ENCODE measurements around the gene FUT4. TPM values are rescaled to one million over a fixed set of nuclear protein-coding genes. Genes with fewer than 3 reads are reported as not detected.

The FUT4 gene
- total RNA-seq, 1 experiment from 2014 or later: 24.5 TPM

DNA sequence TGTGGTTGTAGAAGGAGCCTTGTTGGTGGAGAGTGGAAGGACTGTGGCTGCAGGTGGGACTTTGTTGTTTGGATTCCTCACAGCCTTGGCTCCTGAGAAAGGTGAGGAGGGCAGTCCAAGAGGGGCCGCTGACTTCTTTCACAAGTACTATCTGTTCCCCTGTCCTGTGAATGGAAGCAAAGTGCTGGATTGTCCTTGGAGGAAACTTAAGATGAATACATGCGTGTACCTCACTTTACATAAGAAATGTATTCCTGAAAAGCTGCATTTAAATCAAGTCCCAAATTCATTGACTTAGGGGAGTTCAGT lies 2.4 kb downstream of the FUT4 start:
- BruUV-seq (replicated peaks): TSS peak; percentile 39
- no peaks in the 10 kb centered on the region for H3K27me3 Mint-ChIP-seq (ENCODE audit: insufficient read depth, unreplicated experiment)
- H3K27ac Mint-ChIP-seq (ENCODE audit: unreplicated experiment): peak overlapping the region; percentile 87
- ChIA-PET POLR2A (interaction anchor here (0.9 to 1.3 kb wide), 2 partner anchors 21 to 52 kb away, joined by 3 to 4 read pairs; partner anchors contain the start of genes ANKRD49 and MRE11), CTCF (interaction anchor here (1.1 to 1.3 kb wide), 4 partner anchors 25 to 77 kb away, joined by 3 to 6 read pairs (median 4); no protein-coding TSS in a partner anchor)
- Histone ChIP-seq H3K27me3 (replicated peaks; ENCODE audit: control insufficient read depth, insufficient read depth, low read length) (no peaks in the 10 kb centered on the region), H3K4me3 (ENCODE audit: low read depth, low read length) (peak overlapping the region; percentile 71), H3K9me3 (no peaks in the 10 kb centered on the region), H3K36me3 (ENCODE audit: control insufficient read depth, insufficient read depth, low read length) (no peaks in the 10 kb centered on the region), H3K4me1 (peaks cover 32% of the 10 kb centered on the region)
- peak overlapping the region; percentile 86 for H3K4me3 Mint-ChIP-seq (ENCODE audit: unreplicated experiment)
- no peak for DNase-seq
- no peaks in the 10 kb centered on the region for H3K9me3 Mint-ChIP-seq (ENCODE audit: unreplicated experiment)
- intact Hi-C loops (cut with micrococcal nuclease; ENCODE audit: unreplicated experiment): loop anchor here (1.0 to 5.0 kb wide), 3 partner anchors 15 to 221 kb away; partner anchors contain the start of gene AMOTL1
- H3K4me1 Mint-ChIP-seq (ENCODE audit: low read depth, unreplicated experiment): peaks cover 43% of the 10 kb centered on the region
- TF ChIP-seq, protein P1, sequence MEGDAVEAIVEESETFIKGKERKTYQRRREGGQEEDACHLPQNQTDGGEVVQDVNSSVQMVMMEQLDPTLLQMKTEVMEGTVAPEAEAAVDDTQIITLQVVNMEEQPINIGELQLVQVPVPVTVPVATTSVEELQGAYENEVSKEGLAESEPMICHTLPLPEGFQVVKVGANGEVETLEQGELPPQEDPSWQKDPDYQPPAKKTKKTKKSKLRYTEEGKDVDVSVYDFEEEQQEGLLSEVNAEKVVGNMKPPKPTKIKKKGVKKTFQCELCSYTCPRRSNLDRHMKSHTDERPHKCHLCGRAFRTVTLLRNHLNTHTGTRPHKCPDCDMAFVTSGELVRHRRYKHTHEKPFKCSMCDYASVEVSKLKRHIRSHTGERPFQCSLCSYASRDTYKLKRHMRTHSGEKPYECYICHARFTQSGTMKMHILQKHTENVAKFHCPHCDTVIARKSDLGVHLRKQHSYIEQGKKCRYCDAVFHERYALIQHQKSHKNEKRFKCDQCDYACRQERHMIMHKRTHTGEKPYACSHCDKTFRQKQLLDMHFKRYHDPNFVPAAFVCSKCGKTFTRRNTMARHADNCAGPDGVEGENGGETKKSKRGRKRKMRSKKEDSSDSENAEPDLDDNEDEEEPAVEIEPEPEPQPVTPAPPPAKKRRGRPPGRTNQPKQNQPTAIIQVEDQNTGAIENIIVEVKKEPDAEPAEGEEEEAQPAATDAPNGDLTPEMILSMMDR (IDR thresholded peaks at IDR 0.05; ENCODE audit: insufficient read depth in 1 of 2, low read depth in 1 of 2, low read length in 1 of 2, severe bottlenecking in 1 of 2, unreplicated experiment in 1 of 2): no peak
- H3K36me3 Mint-ChIP-seq (ENCODE audit: insufficient read depth, unreplicated experiment): peaks cover 24% of the 10 kb centered on the region

DNA sequence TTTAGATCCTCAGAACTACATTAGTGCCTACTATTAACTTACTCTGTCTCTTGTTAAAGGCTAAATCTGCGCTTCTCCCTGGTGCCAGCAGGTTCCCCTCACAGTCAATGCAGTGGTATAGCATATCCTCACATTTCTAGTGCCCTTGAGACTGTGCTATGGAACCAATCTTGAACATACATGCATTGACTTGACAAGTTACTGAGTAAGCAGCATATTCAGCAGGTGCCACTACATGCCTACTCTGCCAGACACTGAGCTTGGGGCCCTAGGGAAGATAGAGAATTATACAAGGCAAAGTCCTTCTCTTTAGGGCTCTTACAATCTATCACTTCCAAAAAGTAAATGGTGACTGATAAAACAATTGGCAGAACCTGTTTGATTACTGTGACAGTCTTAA lies 3.2 kb downstream of the FUT4 start:
- Histone ChIP-seq H3K9me3 (no peaks in the 10 kb centered on the region), H3K4me1 (peaks cover 32% of the 10 kb centered on the region), H3K27me3 (replicated peaks; ENCODE audit: control insufficient read depth, insufficient read depth, low read length) (no peaks in the 10 kb centered on the region), H3K36me3 (ENCODE audit: control insufficient read depth, insufficient read depth, low read length) (no peaks in the 10 kb centered on the region), H3K4me3 (ENCODE audit: low read depth, low read length) (0 out of 2 replicates have a peak overlapping the region, but pooled peaks have one; percentile 6)
- H3K27me3 Mint-ChIP-seq (ENCODE audit: insufficient read depth, unreplicated experiment): no peaks in the 10 kb centered on the region
- BruUV-seq (replicated peaks): no TSS peak
- CTCF ChIA-PET: interaction anchor here (1.2 kb wide), 1 partner anchor 40 kb away, joined by 4 read pairs; no protein-coding TSS in a partner anchor
- POLR2A ChIA-PET: interaction anchor here (0.7 kb wide), 1 partner anchor 40 kb away, joined by 3 read pairs; no protein-coding TSS in a partner anchor
- intact Hi-C loops (cut with micrococcal nuclease; ENCODE audit: unreplicated experiment): loop anchor here (1.0 to 5.0 kb wide), 4 partner anchors 14 to 220 kb away; partner anchors contain the start of gene AMOTL1
- DNase-seq: peak; percentile 29 to 56
- no peak overlapping the region for H3K27ac Mint-ChIP-seq (ENCODE audit: unreplicated experiment)
- H3K4me3 Mint-ChIP-seq (ENCODE audit: unreplicated experiment): peak overlapping the region; percentile 86
- TF ChIP-seq, protein P1 (IDR thresholded peaks at IDR 0.05; ENCODE audit: insufficient read depth in 1 of 2, low read depth in 1 of 2, low read length in 1 of 2, severe bottlenecking in 1 of 2, unreplicated experiment in 1 of 2): peak in 1 of 2 experiments; percentile 15
- H3K9me3 Mint-ChIP-seq (ENCODE audit: unreplicated experiment): no peaks in the 10 kb centered on the region
- peaks cover 24% of the 10 kb centered on the region for H3K36me3 Mint-ChIP-seq (ENCODE audit: insufficient read depth, unreplicated experiment)
- H3K4me1 Mint-ChIP-seq (ENCODE audit: low read depth, unreplicated experiment): peaks cover 37% of the 10 kb centered on the region

DNA sequence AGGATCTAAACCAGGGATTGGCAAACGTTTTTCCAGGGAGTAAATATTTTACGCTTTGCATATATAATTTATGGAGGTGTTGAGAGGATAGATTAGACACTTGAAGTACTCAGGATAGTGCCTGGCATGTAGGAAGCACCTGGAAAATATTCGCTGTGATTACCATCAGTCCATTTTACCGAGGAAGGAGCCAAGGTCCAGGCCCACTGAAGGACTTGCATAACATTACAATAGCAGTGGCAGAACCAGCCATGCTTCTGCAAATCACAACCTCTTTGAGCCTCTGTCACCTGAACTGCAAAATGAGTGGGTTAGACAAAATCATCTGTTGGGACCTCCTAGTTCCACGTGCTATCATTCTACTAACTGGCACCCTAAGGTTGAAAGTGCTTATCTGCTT lies 5.4 kb downstream of the FUT4 start:
- Mint-ChIP-seq H3K4me1 (ENCODE audit: low read depth, unreplicated experiment) (peaks cover 30% of the 10 kb centered on the region), H3K36me3 (ENCODE audit: insufficient read depth, unreplicated experiment) (peaks cover 19% of the 10 kb centered on the region), H3K4me3 (ENCODE audit: unreplicated experiment) (no peak overlapping the region), H3K27ac (ENCODE audit: unreplicated experiment) (no peak overlapping the region), H3K9me3 (ENCODE audit: unreplicated experiment) (no peaks in the 10 kb centered on the region), H3K27me3 (ENCODE audit: insufficient read depth, unreplicated experiment) (no peaks in the 10 kb centered on the region)
- Histone ChIP-seq H3K36me3 (ENCODE audit: control insufficient read depth, insufficient read depth, low read length) (no peaks in the 10 kb centered on the region), H3K27me3 (replicated peaks; ENCODE audit: control insufficient read depth, insufficient read depth, low read length) (no peaks in the 10 kb centered on the region), H3K9me3 (no peaks in the 10 kb centered on the region), H3K4me1 (peaks cover 32% of the 10 kb centered on the region), H3K4me3 (ENCODE audit: low read depth, low read length) (no peak overlapping the region)
- no peak for DNase-seq
- intact Hi-C loops (cut with micrococcal nuclease; ENCODE audit: unreplicated experiment): loop anchor here (5.0 kb wide), 1 partner anchor 218 kb away; the partner anchor contains the start of gene AMOTL1
- BruUV-seq (replicated peaks): no TSS peak
- POLR2A ChIA-PET: no interaction called here
- CTCF ChIA-PET: no interaction called here
- TF ChIP-seq, protein P1 (IDR thresholded peaks at IDR 0.05; ENCODE audit: insufficient read depth in 1 of 2, low read depth in 1 of 2, low read length in 1 of 2, severe bottlenecking in 1 of 2, unreplicated experiment in 1 of 2): no peak
